NCI-H510A (cell line): ENCODE measurements around the gene IMMP2L.
"Not testable (repeated sequence)": the region's sequence is repeated elsewhere in the genome, so short reads cannot be mapped to it uniquely, and the experiment has no call there.

ENCODE experiments used
- DNase-seq: peaks from one replicate; lab custom pipeline; 2025; lab: John Stamatoyannopoulos, UW

The IMMP2L gene

GRCh38 chr7:110721395-110721794 lies 840.9 kb downstream of the IMMP2L start:
- no peak for DNase-seq

DNA sequence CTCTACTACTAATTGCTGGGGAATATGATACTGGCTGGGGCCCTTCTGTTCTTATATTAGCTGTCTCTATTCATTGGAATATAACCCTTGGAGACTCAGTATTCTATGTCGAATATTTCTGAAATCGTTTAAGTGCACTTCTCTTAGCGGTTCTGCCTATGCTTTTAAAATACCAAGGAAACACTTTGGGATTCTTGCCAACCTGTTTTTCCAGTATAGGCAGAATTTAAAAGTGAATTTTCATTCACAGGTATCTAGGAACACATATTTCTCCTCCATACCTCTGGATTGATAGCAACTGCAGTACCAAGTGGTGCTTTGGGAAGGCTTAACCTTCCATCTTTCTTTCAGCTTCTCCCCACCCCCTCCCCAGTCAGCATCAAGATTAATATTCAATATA lies 841.7 kb downstream of the IMMP2L start:
- no peak for DNase-seq

DNA sequence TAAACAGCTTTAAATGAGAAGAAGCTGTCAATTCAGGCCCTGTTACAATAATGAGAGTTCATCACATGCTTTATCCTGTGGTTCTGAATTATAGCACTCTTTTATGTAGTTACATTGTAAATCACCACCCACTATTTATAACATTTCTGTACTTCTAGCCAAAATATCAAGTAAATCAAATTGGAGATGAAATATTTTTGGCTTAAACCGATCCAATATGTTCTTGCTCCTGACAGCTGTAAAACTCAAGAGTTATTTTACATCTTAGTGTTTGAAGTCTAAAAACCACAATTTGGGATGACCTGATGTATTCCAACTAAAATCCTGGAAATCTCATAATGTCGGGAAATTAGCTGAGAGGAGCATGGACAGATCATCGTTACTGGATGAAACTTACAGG lies 842.6 kb downstream of the IMMP2L start:
- DNase-seq, result no peak

DNA sequence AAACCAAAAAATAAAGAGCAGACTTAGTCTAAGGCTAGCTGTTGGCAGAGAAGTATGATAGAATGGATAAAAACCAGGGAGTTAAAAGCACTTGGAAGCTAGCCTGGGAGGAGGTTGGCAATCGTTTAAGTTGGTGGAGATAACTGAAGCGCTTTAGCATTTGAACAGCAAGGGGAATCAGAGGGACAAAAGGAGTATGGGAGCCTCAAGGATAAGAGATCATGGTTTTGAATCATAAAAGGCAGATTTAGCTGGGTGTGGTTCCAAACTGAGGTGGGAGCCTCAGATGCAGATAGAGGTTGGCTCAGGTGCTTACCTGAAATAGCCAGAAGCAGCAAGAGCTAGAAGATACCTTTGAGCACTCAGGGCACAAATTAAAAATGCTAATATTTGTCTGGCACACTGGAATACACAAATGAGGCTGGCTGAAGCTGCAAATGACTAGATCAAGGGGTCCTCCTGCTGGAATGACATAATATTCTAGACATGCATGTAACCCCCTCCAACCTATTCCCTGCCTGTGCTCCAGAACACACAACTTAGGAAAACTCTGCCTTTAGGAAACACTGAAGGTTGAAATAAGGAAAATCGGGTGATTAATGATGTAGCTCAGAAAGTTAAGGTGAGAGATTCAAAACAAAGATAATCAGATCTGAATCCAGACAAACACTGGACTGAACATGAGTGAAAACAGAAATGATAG lies 843.6 kb downstream of the IMMP2L start:
- no peak for DNase-seq

- DNase-seq, result no peak
Observed at GRCh38 chr7:110704225-110704624, 858.1 kb downstream of the IMMP2L start.

DNA sequence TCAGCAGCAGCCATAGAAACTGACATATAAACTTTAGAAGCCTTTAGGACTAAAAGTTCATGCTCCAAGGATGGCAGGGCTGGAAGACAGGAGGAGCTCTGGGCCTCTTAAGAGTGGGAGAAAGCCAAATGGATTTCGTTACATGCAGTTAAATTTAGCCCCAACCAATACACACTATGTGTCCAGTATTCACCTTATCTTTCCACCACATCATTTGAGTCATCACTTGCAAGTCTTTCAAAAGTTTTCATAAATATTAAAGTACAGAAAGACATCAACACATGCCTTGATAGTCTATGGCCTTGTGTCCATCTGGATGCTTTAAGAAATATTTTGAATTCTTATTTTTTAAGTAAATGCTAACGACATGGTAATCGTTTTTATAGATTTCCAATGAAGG lies 863.7 kb downstream of the IMMP2L start:
- DNase-seq, result no peak

- no peak for DNase-seq
Observed at GRCh38 chr7:110693344-110693743, 868.9 kb downstream of the IMMP2L start.

DNA sequence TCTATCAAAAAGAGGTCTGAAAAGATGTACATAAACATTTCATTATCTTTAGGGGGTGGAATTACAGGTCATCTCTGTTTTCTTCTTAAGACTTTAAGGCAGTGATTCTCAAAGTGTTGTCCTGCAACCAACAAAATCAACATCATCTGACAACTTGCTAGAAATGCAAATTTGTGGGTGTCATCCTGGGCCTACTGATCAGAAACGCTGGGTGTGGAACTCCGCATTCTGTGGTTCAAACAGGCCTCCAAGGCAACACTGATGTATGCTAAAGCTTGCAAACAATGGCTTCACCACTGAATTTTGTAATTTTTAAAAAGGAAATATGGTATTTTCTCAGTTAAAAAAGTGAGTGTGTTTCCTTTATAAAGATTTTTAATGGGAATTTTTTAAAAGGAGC lies 873.4 kb downstream of the IMMP2L start:
- no peak for DNase-seq

DNA sequence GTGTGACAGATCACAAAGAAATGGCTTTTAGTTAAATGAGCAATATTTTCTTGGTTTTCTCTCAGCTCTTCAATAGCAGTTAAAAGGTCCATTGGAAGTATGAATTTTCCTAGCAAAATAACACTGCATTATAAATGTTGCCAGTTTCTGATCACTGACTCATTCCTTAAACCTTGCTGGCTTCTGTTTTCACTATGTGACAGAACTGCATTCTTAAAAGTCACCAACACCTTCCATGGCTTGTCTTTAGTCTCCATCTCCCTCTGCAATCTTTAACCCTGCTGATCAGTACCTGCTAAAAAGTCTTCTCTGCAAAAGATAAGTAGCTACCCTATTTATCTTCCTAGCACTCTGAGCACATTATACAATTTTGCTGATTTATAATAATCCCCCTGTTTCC lies 876.4 kb downstream of the IMMP2L start:
- no peak for DNase-seq

GRCh38 chr7:110681941-110682340 lies 880.4 kb downstream of the IMMP2L start:
- DNase-seq, result no peak

- DNase-seq, result no peak
Observed at GRCh38 chr7:110677405-110677804, 884.9 kb downstream of the IMMP2L start.

GRCh38 chr7:110676785-110677184 lies 885.5 kb downstream of the IMMP2L start:
- no peak for DNase-seq

DNA sequence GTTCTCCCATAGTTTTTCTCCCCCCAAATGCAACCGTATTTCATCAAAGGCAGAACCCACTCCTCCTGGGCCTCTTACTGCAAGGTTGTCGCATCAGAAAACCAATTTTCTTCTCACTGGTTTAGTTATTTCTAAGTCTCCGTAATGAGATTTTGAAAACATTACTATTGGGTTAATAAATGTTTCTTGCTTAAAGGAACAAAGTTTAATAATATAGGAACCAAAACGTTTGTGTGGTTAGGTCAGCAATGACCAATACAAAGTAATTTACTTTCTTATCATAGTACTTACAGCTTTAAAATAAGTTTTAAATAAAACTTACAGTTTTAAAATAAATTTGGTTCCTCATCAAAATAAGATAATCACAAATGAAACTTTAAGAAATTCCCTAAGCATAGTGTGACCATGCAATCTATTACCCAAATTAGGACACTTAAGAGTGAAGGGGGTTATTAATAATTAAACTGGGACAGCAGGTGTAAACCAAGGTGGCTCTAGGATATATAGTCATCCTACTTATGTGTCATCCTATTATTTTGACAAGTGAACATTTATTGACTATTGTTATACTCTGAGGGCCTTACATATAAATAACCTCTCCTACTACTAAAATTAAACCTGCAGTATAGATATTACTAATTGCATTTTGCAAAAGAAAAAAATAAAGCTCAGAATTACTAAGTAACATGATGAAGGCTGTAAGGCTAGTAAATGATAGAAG lies 886.7 kb downstream of the IMMP2L start:
- DNase-seq, result no peak

DNA sequence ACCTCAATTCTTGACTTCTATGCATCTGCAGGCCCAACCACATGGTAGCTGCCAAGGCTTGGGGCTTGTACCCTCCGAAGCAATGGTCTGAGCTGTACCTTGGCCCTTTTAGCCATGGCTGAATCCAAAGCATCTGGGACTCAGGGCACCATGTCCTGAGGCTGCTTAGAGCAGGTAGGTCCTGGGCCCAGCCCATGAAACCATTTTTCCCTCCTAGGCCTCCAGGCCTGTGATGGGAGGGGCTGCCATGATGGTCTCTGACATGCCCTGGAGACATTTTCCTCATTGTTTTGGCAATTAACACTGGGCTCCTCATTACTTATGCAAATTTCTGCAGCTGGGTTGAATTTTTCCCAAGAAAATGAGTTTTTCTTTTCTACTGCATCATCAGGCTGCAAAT lies 889.1 kb downstream of the IMMP2L start:
- DNase-seq, result no peak

- DNase-seq, result no peak
Observed at GRCh38 chr7:110669410-110669809, 892.9 kb downstream of the IMMP2L start.

GRCh38 chr7:110664803-110665202 lies 897.5 kb downstream of the IMMP2L start:
- DNase-seq, result no peak

GRCh38 chr7:110660637-110661036 lies 901.7 kb downstream of the IMMP2L start:
- DNase-seq, result not testable (repeated sequence)

DNA sequence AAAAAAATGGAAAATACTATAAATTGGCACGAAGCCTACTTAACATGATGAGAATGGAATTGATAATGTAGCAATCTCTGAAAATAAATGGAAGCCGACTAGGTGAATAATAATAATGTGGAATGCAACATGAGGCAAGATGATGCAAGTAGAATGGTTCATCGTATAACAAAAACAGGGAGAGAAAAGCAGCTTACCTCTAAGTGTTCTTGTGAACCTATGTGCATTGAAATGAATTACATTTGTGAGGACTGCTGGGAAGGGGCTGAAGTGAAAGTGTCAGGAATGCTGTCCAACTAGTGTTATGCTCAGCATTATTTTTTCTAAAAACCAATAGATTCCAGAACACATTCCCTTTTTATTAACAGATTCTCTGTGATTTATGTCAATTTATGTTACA lies 912.0 kb downstream of the IMMP2L start:
- no peak for DNase-seq

DNA sequence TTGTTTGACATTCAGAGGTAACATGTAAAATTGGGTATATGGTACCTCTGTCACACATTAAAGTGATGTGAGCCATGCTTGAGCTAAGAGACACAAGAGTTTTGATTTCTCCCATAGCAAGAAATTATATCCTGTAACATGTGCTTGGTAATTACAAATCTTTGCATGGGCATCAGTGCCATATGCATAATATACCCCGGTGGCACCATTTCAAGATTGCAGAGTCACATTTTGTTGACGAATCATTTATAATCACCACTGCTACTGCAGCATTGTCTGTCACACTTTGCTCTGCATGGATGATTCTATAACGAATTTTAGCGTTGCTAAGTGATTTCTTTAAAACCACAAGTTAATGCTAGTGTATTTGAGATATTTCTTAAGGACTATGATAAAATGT lies 915.0 kb downstream of the IMMP2L start:
- no peak for DNase-seq

DNA sequence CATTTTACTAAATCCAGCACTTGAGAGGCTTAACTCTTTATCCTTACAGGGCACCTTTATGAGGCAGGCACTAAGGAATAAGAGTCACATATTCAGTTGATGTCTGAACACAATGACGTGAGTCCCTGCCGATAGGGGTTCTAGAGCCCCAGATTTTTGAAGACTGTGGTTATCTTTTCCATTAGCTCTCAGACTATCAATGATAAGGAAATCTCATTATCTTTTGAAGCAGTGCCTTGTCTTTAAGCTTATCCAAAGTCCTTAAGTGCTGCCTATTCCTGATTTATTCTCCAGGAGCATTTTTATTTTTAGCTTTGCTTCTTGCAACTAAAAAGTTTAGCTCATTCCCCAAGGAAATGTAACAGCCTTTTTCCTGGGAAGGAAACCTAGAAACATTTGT lies 915.5 kb downstream of the IMMP2L start:
- DNase-seq, result no peak

DNA sequence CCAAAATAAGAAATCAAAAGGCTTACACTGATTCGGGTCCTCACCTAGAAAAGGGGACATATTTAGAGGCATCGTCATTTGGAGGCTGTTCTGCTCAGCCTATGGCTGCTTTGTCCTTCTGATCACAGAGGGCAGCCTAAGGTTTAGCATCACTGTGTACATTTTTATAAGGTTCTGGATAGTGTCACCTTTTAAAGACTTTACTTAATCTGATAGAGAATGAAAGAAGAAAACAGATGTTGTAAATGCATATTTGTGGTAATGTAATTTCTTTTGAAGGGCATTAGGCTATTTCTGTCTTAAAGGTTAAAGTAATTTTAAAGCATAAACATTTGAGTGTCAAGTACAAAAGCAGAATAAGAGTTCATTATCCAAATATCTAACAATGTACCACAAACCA lies 916.7 kb downstream of the IMMP2L start:
- no peak for DNase-seq

DNA sequence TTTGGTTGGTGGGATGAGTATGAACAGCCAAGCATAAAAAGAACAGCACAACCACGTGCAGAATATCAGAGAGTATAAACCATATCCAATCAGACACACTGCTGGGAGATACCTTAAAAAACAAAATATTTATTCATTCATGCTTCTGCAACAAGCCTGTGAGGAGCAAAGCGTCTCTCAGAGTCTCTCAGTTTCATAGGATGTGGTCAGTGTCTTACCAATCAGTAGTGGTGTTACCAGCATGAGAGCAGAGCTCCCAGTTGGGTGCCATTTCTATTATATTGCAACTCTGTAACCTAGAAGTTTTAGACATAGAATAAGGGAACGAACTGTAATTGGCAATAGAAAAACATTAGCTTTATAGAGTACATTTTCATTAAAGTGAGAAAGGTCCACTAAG lies 917.2 kb downstream of the IMMP2L start:
- no peak for DNase-seq

DNA sequence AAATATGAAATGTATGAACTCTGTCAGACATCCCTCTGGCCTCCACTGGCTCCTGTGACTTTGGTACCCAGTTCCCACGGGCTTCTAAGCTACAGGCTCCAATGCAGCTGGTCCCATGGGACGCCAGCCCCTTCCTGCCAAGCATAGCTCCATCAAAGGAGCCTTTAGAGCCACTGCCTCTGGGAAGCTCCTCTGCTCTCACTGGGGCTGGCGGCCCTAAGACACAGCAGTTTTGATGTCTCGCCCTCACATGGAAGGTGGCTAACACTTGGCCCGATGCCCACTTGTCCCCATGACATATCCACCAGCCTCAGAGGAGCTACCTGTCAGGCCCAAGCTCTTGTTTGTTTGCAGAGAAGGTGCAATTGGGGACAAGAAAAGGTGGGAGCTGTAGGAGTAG lies 925.0 kb downstream of the IMMP2L start:
- DNase-seq, result no peak

GRCh38 chr7:110633313-110633712 lies 929.0 kb downstream of the IMMP2L start:
- no peak for DNase-seq
